Measurements from ENCODE around the gene GNG3. TPM values are rescaled to one million over a fixed set of nuclear protein-coding genes. Genes with fewer than 3 reads are reported as not detected.
"Not testable (repeated sequence)": the region's sequence is repeated elsewhere in the genome, so short reads cannot be mapped to it uniquely, and the experiment has no call there.

GNG3 gene
- total RNA-seq, 1 donor from 2014 or later, result 1.8 TPM

- Mint-ChIP-seq H3K27ac (peak overlapping the region; percentile 73), H3K4me1 (ENCODE audit: low read depth) (no peaks in the 10 kb centered on the region), H3K9me3 (ENCODE audit: low read depth) (no peaks in the 10 kb centered on the region), H3K4me3 (ENCODE audit: low read depth) (no peak overlapping the region), H3K36me3 (ENCODE audit: insufficient read depth) (peaks cover 8% of the 10 kb centered on the region), H3K27me3 (no peaks in the 10 kb centered on the region)
- no peak for DNase-seq (ENCODE audit: low spot score, unreplicated experiment)
- TF ChIP-seq CTCF (IDR thresholded peaks at IDR 0.05; ENCODE audit: unreplicated experiment), result no peak
Measured at GRCh38 chr11:62688491-62688890, 19.0 kb upstream of the GNG3 start.

GRCh38 chr11:62689421-62690183, 17.9 kb upstream of the GNG3 start, which contains the start of gene LRRN4CL:
Gene LRRN4CL, minus strand, starts transcription at chr11:62689530. Its CDS starts 1,022 bp downstream, at chr11:62688508.
- H3K27me3 Mint-ChIP-seq, result no peaks in the 10 kb centered on the region
- no peaks in the 10 kb centered on the region for H3K9me3 Mint-ChIP-seq (ENCODE audit: low read depth)
- H3K4me1 Mint-ChIP-seq (ENCODE audit: low read depth), result no peaks in the 10 kb centered on the region
- peaks cover 8% of the 10 kb centered on the region for H3K36me3 Mint-ChIP-seq (ENCODE audit: insufficient read depth)
- TF ChIP-seq CTCF (IDR thresholded peaks at IDR 0.05; ENCODE audit: unreplicated experiment), result no peak
- no peak for DNase-seq (ENCODE audit: low spot score, unreplicated experiment)
- H3K4me3 Mint-ChIP-seq (ENCODE audit: low read depth), result no peak within 1 kb of the TSS
- peak within 1 kb of the TSS; percentile 77 for H3K27ac Mint-ChIP-seq

- not testable (repeated sequence) for H3K4me1 Mint-ChIP-seq (ENCODE audit: low read depth); H3K27me3 Mint-ChIP-seq; H3K4me3 Mint-ChIP-seq (ENCODE audit: low read depth); H3K9me3 Mint-ChIP-seq (ENCODE audit: low read depth); H3K27ac Mint-ChIP-seq; DNase-seq (ENCODE audit: low spot score, unreplicated experiment)
- peaks cover 15% of the 10 kb centered on the region for H3K36me3 Mint-ChIP-seq (ENCODE audit: insufficient read depth)
Measured at GRCh38 chr11:62693624-62694023, 13.9 kb upstream of the GNG3 start.

- Mint-ChIP-seq H3K9me3 (ENCODE audit: low read depth) (no peaks in the 10 kb centered on the region), H3K4me1 (ENCODE audit: low read depth) (no peaks in the 10 kb centered on the region), H3K27ac (peak overlapping the region; percentile 17), H3K4me3 (ENCODE audit: low read depth) (no peak overlapping the region), H3K27me3 (no peaks in the 10 kb centered on the region), H3K36me3 (ENCODE audit: insufficient read depth) (peaks cover 16% of the 10 kb centered on the region)
- peak; percentile 47 for DNase-seq (ENCODE audit: low spot score, unreplicated experiment)
- peak; percentile 80 for TF ChIP-seq CTCF (IDR thresholded peaks at IDR 0.05; ENCODE audit: unreplicated experiment)
Measured at GRCh38 chr11:62694455-62695167, 12.9 kb upstream of the GNG3 start.

GRCh38 chr11:62702246-62702645, 5.2 kb upstream of the GNG3 start:
- peaks cover 14% of the 10 kb centered on the region for H3K36me3 Mint-ChIP-seq (ENCODE audit: insufficient read depth)
- DNase-seq (ENCODE audit: low spot score, unreplicated experiment), result no peak
- TF ChIP-seq CTCF (IDR thresholded peaks at IDR 0.05; ENCODE audit: unreplicated experiment), result no peak
- H3K27me3 Mint-ChIP-seq, result no peaks in the 10 kb centered on the region
- no peaks in the 10 kb centered on the region for H3K9me3 Mint-ChIP-seq (ENCODE audit: low read depth)
- peaks cover 16% of the 10 kb centered on the region for H3K4me1 Mint-ChIP-seq (ENCODE audit: low read depth)
- no peak overlapping the region for H3K4me3 Mint-ChIP-seq (ENCODE audit: low read depth)
- peak overlapping the region; percentile 2 for H3K27ac Mint-ChIP-seq

- Mint-ChIP-seq H3K36me3 (ENCODE audit: insufficient read depth) (peaks cover 11% of the 10 kb centered on the region), H3K4me1 (ENCODE audit: low read depth) (peaks cover 23% of the 10 kb centered on the region)
- H3K27me3 Mint-ChIP-seq; DNase-seq (ENCODE audit: low spot score, unreplicated experiment); H3K4me3 Mint-ChIP-seq (ENCODE audit: low read depth); H3K9me3 Mint-ChIP-seq (ENCODE audit: low read depth); H3K27ac Mint-ChIP-seq: not testable (repeated sequence)
Measured at GRCh38 chr11:62703921-62704320, 3.6 kb upstream of the GNG3 start.

Measured in progenitor cell of endocrine pancreas (in vitro differentiated cells).